ENCODE measurements around the gene STARD3NL. TPM values are rescaled to one million over a fixed set of nuclear protein-coding genes. Genes with fewer than 3 reads are reported as not detected.
A peak's percentile ranks its signal among the peaks of the same experiment; 100 is the strongest.
"Not testable (repeated sequence)": the region's sequence is repeated elsewhere in the genome, so short reads cannot be mapped to it uniquely, and the experiment has no call there.

Gene STARD3NL
- polyA plus RNA-seq, 4 donors = 29.5 to 39.4 (median 35.2) TPM

- FAIRE-seq = no peak
- Histone ChIP-seq H3K36me3 (ENCODE audit: control insufficient read depth in 3 of 3, insufficient read depth in 2 of 3, low read depth in 1 of 3, low read length in 3 of 3) (peaks cover 0 to 5% (median 1%) of the 10 kb centered on the region in 3 donors), H3K4me3 (ENCODE audit: low read depth in 1 of 3, low read length in 3 of 3) (no peak overlapping the region), H3K4me1 (ENCODE audit: control insufficient read depth in 3 of 3, insufficient read depth in 2 of 3, low read depth in 1 of 3, low read length in 2 of 3) (no peaks in the 10 kb centered on the region), H3K9me3 (ENCODE audit: control insufficient read depth in 2 of 2, insufficient read depth in 1 of 2, low read depth in 1 of 2, low read length in 1 of 2) (no peaks in the 10 kb centered on the region), H3K27me3 (ENCODE audit: control insufficient read depth in 3 of 3, insufficient read depth in 3 of 3, low read length in 3 of 3) (no peaks in the 10 kb centered on the region), H3K27ac (ENCODE audit: low read depth in 1 of 3, low read length in 2 of 3) (peak overlapping the region in 1 of 3 donors; percentile 9)
- DNase-seq = no peak
- WGBS, 3 donors = 63 to 78% (median 67%) methylated on average over 4 of the region's 4 CpGs
These were observed 57.6 kb downstream of the STARD3NL start for GRCh38 chr7:38235606-38236005.

GRCh38 chr7:38239129-38239528 lies 61.1 kb downstream of the STARD3NL start:
- DNase-seq; H3K4me1 ChIP-seq (ENCODE audit: control insufficient read depth in 3 of 3, insufficient read depth in 2 of 3, low read depth in 1 of 3, low read length in 2 of 3); H3K27me3 ChIP-seq (ENCODE audit: control insufficient read depth in 3 of 3, insufficient read depth in 3 of 3, low read length in 3 of 3); H3K36me3 ChIP-seq (ENCODE audit: control insufficient read depth in 3 of 3, insufficient read depth in 2 of 3, low read depth in 1 of 3, low read length in 3 of 3); H3K27ac ChIP-seq (ENCODE audit: low read depth in 1 of 3, low read length in 2 of 3); FAIRE-seq; H3K4me3 ChIP-seq (ENCODE audit: low read depth in 1 of 3, low read length in 3 of 3); H3K9me3 ChIP-seq (ENCODE audit: control insufficient read depth in 2 of 2, insufficient read depth in 1 of 2, low read depth in 1 of 2, low read length in 1 of 2): not testable (repeated sequence)
- WGBS, 3 donors = 82 to 88% (median 85%) methylated on average over 10 of the region's 10 CpGs

GRCh38 chr7:38241071-38241470 lies 63.0 kb downstream of the STARD3NL start:
- Histone ChIP-seq H3K27ac (ENCODE audit: low read depth in 1 of 3, low read length in 2 of 3) (no peak overlapping the region), H3K27me3 (ENCODE audit: control insufficient read depth in 3 of 3, insufficient read depth in 3 of 3, low read length in 3 of 3) (no peaks in the 10 kb centered on the region), H3K4me3 (ENCODE audit: low read depth in 1 of 3, low read length in 3 of 3) (no peak overlapping the region), H3K9me3 (ENCODE audit: control insufficient read depth in 2 of 2, insufficient read depth in 1 of 2, low read depth in 1 of 2, low read length in 1 of 2) (no peaks in the 10 kb centered on the region), H3K4me1 (ENCODE audit: control insufficient read depth in 3 of 3, insufficient read depth in 2 of 3, low read depth in 1 of 3, low read length in 2 of 3) (no peaks in the 10 kb centered on the region), H3K36me3 (ENCODE audit: control insufficient read depth in 3 of 3, insufficient read depth in 2 of 3, low read depth in 1 of 3, low read length in 3 of 3) (no peaks in the 10 kb centered on the region)
- 56 to 74% (median 69%) methylated on average over 3 of the region's 3 CpGs for WGBS, 3 donors
- no peak for DNase-seq
- FAIRE-seq = no peak

DNA sequence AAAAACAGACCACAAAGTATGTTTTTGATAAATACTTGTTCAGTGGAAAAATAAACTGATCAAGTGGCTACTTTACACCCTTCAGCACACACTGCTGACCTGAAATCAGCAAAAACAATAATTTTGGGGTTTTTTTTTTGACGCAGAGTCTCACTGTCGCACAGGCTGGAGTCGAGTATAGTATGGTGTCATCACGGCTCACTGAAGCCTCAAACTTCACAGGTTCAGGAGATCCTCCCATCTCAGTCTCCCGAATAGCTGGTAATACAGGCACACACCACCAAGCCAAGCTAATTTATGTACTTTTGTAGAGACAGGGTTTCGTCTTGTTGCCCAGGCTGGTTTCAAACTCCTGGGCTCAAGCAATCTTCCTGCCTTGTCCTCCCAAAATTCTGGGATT lies 64.8 kb downstream of the STARD3NL start:
- Histone ChIP-seq H3K4me1 (ENCODE audit: control insufficient read depth in 3 of 3, insufficient read depth in 2 of 3, low read depth in 1 of 3, low read length in 2 of 3) (no peaks in the 10 kb centered on the region), H3K27ac (ENCODE audit: low read depth in 1 of 3, low read length in 2 of 3) (no peak overlapping the region), H3K36me3 (ENCODE audit: control insufficient read depth in 3 of 3, insufficient read depth in 2 of 3, low read depth in 1 of 3, low read length in 3 of 3) (no peaks in the 10 kb centered on the region), H3K9me3 (ENCODE audit: control insufficient read depth in 2 of 2, insufficient read depth in 1 of 2, low read depth in 1 of 2, low read length in 1 of 2) (no peaks in the 10 kb centered on the region), H3K4me3 (ENCODE audit: low read depth in 1 of 3, low read length in 3 of 3) (no peak overlapping the region), H3K27me3 (ENCODE audit: control insufficient read depth in 3 of 3, insufficient read depth in 3 of 3, low read length in 3 of 3) (no peaks in the 10 kb centered on the region)
- FAIRE-seq = no peak
- 79 to 83% (median 80%) methylated on average over 6 of the region's 6 CpGs for WGBS, 3 donors
- no peak for DNase-seq

DNA sequence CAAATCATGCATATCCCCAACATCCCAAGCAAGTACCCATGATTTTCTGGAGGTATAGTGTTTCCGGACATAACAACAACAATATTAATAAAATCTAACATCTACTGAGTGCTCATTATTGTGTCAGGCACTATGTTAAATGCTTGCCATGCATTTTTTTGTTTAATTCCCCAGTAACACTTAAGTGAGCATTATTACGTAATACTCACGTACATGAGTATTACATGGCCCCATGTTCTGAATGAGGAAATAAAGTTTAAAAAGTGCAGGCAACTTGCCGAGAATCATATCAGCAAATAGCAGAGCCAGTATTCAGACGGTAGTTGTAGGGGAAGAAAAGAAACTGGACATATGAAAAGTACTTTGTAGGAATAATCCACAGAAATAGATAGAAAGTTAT lies 65.3 kb downstream of the STARD3NL start:
- FAIRE-seq = not testable (repeated sequence)
- WGBS, 3 donors = 29 to 46% (median 33%) methylated on average over 5 of the region's 5 CpGs

GRCh38 chr7:38244516-38244915 lies 66.5 kb downstream of the STARD3NL start:
- H3K4me3 ChIP-seq (ENCODE audit: low read depth in 1 of 3, low read length in 3 of 3) = no peak overlapping the region
- H3K27me3 ChIP-seq (ENCODE audit: control insufficient read depth in 3 of 3, insufficient read depth in 3 of 3, low read length in 3 of 3) = no peaks in the 10 kb centered on the region
- no peaks in the 10 kb centered on the region for H3K4me1 ChIP-seq (ENCODE audit: control insufficient read depth in 3 of 3, insufficient read depth in 2 of 3, low read depth in 1 of 3, low read length in 2 of 3)
- no peak for FAIRE-seq
- H3K27ac ChIP-seq (ENCODE audit: low read depth in 1 of 3, low read length in 2 of 3) = no peak overlapping the region
- no peaks in the 10 kb centered on the region for H3K9me3 ChIP-seq (ENCODE audit: control insufficient read depth in 2 of 2, insufficient read depth in 1 of 2, low read depth in 1 of 2, low read length in 1 of 2)
- no peak for DNase-seq
- 88 to 92% (median 89%) methylated on average over 14 of the region's 14 CpGs for WGBS, 3 donors
- no peaks in the 10 kb centered on the region for H3K36me3 ChIP-seq (ENCODE audit: control insufficient read depth in 3 of 3, insufficient read depth in 2 of 3, low read depth in 1 of 3, low read length in 3 of 3)

More for the DNA sequence above, 65.3 kb downstream of the STARD3NL start:
- H3K4me1 ChIP-seq (ENCODE audit: control insufficient read depth in 3 of 3, insufficient read depth in 2 of 3, low read depth in 1 of 3, low read length in 2 of 3); DNase-seq; H3K4me3 ChIP-seq (ENCODE audit: low read depth in 1 of 3, low read length in 3 of 3); H3K9me3 ChIP-seq (ENCODE audit: control insufficient read depth in 2 of 2, insufficient read depth in 1 of 2, low read depth in 1 of 2, low read length in 1 of 2); H3K27ac ChIP-seq (ENCODE audit: low read depth in 1 of 3, low read length in 2 of 3); H3K27me3 ChIP-seq (ENCODE audit: control insufficient read depth in 3 of 3, insufficient read depth in 3 of 3, low read length in 3 of 3); H3K36me3 ChIP-seq (ENCODE audit: control insufficient read depth in 3 of 3, insufficient read depth in 2 of 3, low read depth in 1 of 3, low read length in 3 of 3): not testable (repeated sequence)

GRCh38 chr7:38245409-38245977 lies 67.4 kb downstream of the STARD3NL start:
- Histone ChIP-seq H3K9me3 (ENCODE audit: control insufficient read depth in 2 of 2, insufficient read depth in 1 of 2, low read depth in 1 of 2, low read length in 1 of 2) (no peaks in the 10 kb centered on the region), H3K4me3 (ENCODE audit: low read depth in 1 of 3, low read length in 3 of 3) (no peak overlapping the region), H3K4me1 (ENCODE audit: control insufficient read depth in 3 of 3, insufficient read depth in 2 of 3, low read depth in 1 of 3, low read length in 2 of 3) (no peaks in the 10 kb centered on the region), H3K27me3 (ENCODE audit: control insufficient read depth in 3 of 3, insufficient read depth in 3 of 3, low read length in 3 of 3) (no peaks in the 10 kb centered on the region), H3K27ac (ENCODE audit: low read depth in 1 of 3, low read length in 2 of 3) (no peak overlapping the region), H3K36me3 (ENCODE audit: control insufficient read depth in 3 of 3, insufficient read depth in 2 of 3, low read depth in 1 of 3, low read length in 3 of 3) (no peaks in the 10 kb centered on the region)
- FAIRE-seq = no peak
- DNase-seq = no peak
- WGBS, 3 donors = 52 to 68% (median 60%) methylated on average over 3 of the region's 3 CpGs

GRCh38 chr7:38248069-38248567 lies 70.1 kb downstream of the STARD3NL start:
- no peaks in the 10 kb centered on the region for H3K9me3 ChIP-seq (ENCODE audit: control insufficient read depth in 2 of 2, insufficient read depth in 1 of 2, low read depth in 1 of 2, low read length in 1 of 2)
- H3K4me3 ChIP-seq (ENCODE audit: low read depth in 1 of 3, low read length in 3 of 3) = no peak overlapping the region
- WGBS, 3 donors = 81 to 95% (median 84%) methylated on average over 5 of the region's 5 CpGs
- DNase-seq = no peak
- H3K4me1 ChIP-seq (ENCODE audit: control insufficient read depth in 3 of 3, insufficient read depth in 2 of 3, low read depth in 1 of 3, low read length in 2 of 3) = no peaks in the 10 kb centered on the region
- H3K36me3 ChIP-seq (ENCODE audit: control insufficient read depth in 3 of 3, insufficient read depth in 2 of 3, low read depth in 1 of 3, low read length in 3 of 3) = no peaks in the 10 kb centered on the region
- FAIRE-seq = no peak
- no peaks in the 10 kb centered on the region for H3K27me3 ChIP-seq (ENCODE audit: control insufficient read depth in 3 of 3, insufficient read depth in 3 of 3, low read length in 3 of 3)
- H3K27ac ChIP-seq (ENCODE audit: low read depth in 1 of 3, low read length in 2 of 3) = peak overlapping the region in 1 of 3 donors; percentile 3

DNA sequence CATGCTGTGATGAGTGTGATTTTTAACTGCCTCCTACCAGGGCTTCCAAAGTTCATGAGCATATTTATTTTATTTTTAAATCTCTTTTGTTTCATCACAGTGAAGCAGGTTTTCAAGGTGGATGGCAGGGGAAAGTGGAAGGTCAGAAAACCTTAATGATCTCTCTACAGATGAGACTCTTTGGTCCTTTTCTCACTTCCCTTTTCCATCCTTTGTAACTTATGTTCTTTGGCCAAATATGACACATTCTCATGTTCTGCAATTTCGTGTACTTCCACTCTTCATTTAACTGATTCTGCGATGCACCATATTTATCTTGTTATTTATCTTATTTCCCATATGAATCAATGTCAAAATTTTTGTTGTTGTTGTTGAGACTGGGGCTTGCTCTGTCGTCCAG lies 71.8 kb downstream of the STARD3NL start:
- FAIRE-seq; H3K4me1 ChIP-seq (ENCODE audit: control insufficient read depth in 3 of 3, insufficient read depth in 2 of 3, low read depth in 1 of 3, low read length in 2 of 3); H3K36me3 ChIP-seq (ENCODE audit: control insufficient read depth in 3 of 3, insufficient read depth in 2 of 3, low read depth in 1 of 3, low read length in 3 of 3); H3K9me3 ChIP-seq (ENCODE audit: control insufficient read depth in 2 of 2, insufficient read depth in 1 of 2, low read depth in 1 of 2, low read length in 1 of 2); H3K27ac ChIP-seq (ENCODE audit: low read depth in 1 of 3, low read length in 2 of 3); H3K27me3 ChIP-seq (ENCODE audit: control insufficient read depth in 3 of 3, insufficient read depth in 3 of 3, low read length in 3 of 3); DNase-seq; H3K4me3 ChIP-seq (ENCODE audit: low read depth in 1 of 3, low read length in 3 of 3): not testable (repeated sequence)
- WGBS, 3 donors = 65 to 84% (median 72%) methylated on average over 3 of the region's 3 CpGs

Measured in small intestine (tissue), 7 donors.